ENCODE data around the gene PNPLA1.

GRCh38 chr6:36346486-36347273 lies 76.8 kb downstream of the PNPLA1 start:
- TF ChIP-seq CTCF (IDR thresholded peaks at IDR 0.05) (no peak), EZH2 (IDR thresholded peaks at IDR 0.05) (no peak)

All from neural progenitor cell (in vitro differentiated cells).